Stimulated activated memory B cell treated with anti-CD40 and anti-IgM and Interleukin-4, amounts not matched to agents 10 μg/mL and 1 μg/mL and 100 μg/mL, for 72 hours (primary cell): Measurements from ENCODE around the gene GRHPR.
"Not testable (repeated sequence)": the region's sequence is repeated elsewhere in the genome, so short reads cannot be mapped to it uniquely, and the experiment has no call there.

ENCODE experiments used
- ATAC-seq: fragments of 150-1000 bp; cut with Tn5 transposase; 2 replicates; pipeline ENCODE4 v1.10.0; 2021
- H3K27ac Mint-ChIP-seq: one replicate; pipeline ENCODE4 v1.8.0; 2022; ENCODE audit warnings: mild to moderate bottlenecking, mixed read lengths
- H3K27me3 Mint-ChIP-seq: one replicate; pipeline ENCODE4 v1.8.0; 2022; ENCODE audit warnings: mixed read lengths
- H3K36me3 Mint-ChIP-seq: one replicate; pipeline ENCODE4 v1.8.0; 2022; ENCODE audit warnings: mixed read lengths
- H3K4me1 Mint-ChIP-seq: one replicate; pipeline ENCODE4 v1.8.0; 2022; ENCODE audit warnings: mixed read lengths
- H3K4me3 Mint-ChIP-seq: one replicate; pipeline ENCODE4 v1.8.0; 2022; ENCODE audit warnings: mild to moderate bottlenecking, moderate library complexity, mixed read lengths
- H3K9me3 Mint-ChIP-seq: one replicate; pipeline ENCODE4 v1.8.0; 2022; ENCODE audit warnings: mixed read lengths

The GRHPR gene

DNA sequence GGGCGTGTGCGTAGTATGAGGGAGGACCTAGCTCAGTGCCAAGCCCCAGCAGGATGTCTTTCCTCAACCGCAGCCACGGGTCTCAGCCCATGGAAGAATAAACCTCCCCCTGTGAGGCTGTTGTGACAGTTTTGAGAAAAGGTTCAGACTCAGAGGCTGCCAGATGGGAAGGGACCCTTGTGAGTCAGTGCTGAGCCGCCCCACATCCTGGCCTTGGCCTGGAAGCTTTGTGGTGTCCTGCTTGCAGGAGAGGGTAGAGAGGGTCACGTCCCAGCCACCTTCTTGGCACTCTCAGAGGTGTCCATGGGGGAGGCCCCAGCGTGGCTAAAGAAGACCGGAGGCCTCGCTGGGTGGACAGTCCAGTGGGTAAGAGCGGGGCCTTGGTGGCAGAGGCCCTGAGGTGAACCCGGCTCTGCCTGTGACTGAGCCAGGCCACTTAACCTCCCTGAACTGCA lies 2.8 kb downstream of the GRHPR start:
- Mint-ChIP-seq H3K27me3 (no peaks in the 10 kb centered on the region), H3K27ac (no peak overlapping the region), H3K9me3 (no peaks in the 10 kb centered on the region), H3K36me3 (peaks cover 28% of the 10 kb centered on the region), H3K4me3 (no peak overlapping the region), H3K4me1 (peaks cover 50% of the 10 kb centered on the region)
- no peak for ATAC-seq

DNA sequence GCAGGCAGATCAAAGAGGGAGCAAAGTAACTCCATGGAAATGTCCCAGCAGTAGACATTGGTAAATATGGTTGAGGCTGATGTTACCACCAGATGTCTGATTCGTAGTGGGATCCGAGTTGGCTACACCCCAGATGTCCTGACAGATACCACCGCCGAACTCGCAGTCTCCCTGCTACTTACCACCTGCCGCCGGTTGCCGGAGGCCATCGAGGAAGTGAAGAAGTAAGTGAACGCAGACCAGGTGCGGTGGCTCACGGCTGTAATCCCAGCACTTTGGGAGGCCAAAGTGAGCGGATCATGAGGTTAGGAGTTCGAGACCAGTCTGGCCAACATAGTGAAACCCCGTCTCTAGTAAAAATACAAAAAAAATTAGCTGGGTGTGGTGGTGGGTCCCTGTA lies 3.9 kb downstream of the GRHPR start:
- H3K27ac Mint-ChIP-seq, ATAC-seq, H3K9me3 Mint-ChIP-seq, H3K27me3 Mint-ChIP-seq, H3K4me3 Mint-ChIP-seq: not testable (repeated sequence)
- Mint-ChIP-seq H3K4me1 (peaks cover 57% of the 10 kb centered on the region), H3K36me3 (peaks cover 28% of the 10 kb centered on the region)

DNA sequence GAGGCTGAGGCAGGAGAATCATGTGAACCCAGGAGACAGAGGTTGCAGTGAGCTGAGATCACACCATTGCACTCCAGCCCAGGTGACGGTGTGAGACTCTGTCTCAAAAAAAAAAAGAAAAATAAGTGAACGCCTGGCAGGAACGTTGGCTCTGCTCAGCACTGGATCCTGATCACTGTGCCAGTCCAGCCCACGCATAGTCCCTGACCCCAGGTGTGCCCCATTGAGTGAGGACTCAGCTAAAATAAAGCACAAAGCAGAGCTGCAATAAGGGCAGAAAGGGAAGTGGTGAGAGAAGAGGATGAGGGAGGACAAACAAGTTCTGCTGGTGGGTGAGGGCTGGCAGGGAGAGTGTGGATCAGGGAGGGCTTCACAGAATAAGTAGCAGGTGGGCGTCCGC lies 4.3 kb downstream of the GRHPR start:
- Mint-ChIP-seq H3K4me3 (no peak overlapping the region), H3K9me3 (no peaks in the 10 kb centered on the region), H3K27me3 (no peaks in the 10 kb centered on the region), H3K27ac (no peak overlapping the region), H3K4me1 (peaks cover 59% of the 10 kb centered on the region), H3K36me3 (peaks cover 28% of the 10 kb centered on the region)
- no peak for ATAC-seq

DNA sequence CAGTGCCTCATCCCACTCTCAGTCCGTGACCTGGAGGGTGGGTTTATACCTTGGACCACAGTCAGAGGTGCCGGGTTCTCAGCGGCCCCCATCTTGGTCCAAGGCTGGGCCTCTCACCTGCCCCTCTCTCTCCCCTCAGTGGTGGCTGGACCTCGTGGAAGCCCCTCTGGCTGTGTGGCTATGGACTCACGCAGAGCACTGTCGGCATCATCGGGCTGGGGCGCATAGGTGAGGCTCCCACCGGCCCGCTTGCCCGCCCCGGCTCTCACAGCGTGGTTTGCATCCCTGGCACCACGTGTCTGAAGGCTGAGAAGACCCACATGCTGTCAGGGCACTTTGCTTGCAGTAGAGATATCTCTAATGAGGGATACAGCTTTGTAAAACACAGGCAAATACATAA lies 5.8 kb downstream of the GRHPR start:
- Mint-ChIP-seq H3K36me3 (peaks cover 36% of the 10 kb centered on the region), H3K27ac (no peak overlapping the region), H3K9me3 (no peaks in the 10 kb centered on the region), H3K27me3 (no peaks in the 10 kb centered on the region), H3K4me1 (peaks cover 57% of the 10 kb centered on the region), H3K4me3 (no peak overlapping the region)
- ATAC-seq = no peak

DNA sequence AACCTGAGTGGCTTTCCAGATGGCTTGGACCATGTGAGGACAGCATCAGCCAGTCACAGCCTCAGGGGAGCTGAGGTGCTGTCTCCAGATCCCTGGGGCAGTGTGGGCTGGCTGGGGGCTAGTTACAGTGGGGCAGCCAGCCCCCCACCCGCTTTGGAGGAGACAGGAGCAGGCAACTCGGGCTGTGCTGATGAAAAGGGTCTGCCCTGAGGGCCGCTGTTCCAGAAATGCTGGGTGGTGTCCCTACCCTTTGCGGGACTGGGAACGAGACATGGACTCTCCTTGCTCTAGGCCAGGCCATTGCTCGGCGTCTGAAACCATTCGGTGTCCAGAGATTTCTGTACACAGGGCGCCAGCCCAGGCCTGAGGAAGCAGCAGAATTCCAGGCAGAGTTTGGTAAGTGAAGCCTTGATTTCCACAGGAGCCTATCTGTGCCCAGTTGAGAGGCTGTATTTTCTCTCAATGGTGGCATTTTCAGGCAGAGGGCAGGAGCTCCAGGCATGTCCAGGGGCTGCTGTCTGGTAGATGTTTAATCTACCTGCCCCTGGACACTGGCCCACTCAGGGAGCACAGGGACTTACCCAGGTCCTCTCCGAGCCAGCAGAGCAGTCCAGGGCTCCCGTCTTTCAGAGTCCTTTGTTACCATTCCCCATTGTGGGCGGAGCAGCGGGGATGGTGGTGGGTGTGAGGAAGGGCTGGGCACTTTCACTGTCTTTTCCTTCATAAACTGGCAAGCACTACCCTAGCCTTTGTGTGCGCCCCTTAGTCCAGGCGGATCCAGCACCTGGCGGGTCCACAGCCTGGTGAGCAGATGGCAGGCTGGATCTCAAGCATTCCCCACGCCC lies 7.2 kb downstream of the GRHPR start:
- ATAC-seq = no peak
- H3K27ac Mint-ChIP-seq = no peak overlapping the region
- H3K4me1 Mint-ChIP-seq = peaks cover 46% of the 10 kb centered on the region
- H3K4me3 Mint-ChIP-seq = no peak overlapping the region
- peaks cover 45% of the 10 kb centered on the region for H3K36me3 Mint-ChIP-seq
- no peaks in the 10 kb centered on the region for H3K9me3 Mint-ChIP-seq
- H3K27me3 Mint-ChIP-seq = no peaks in the 10 kb centered on the region

DNA sequence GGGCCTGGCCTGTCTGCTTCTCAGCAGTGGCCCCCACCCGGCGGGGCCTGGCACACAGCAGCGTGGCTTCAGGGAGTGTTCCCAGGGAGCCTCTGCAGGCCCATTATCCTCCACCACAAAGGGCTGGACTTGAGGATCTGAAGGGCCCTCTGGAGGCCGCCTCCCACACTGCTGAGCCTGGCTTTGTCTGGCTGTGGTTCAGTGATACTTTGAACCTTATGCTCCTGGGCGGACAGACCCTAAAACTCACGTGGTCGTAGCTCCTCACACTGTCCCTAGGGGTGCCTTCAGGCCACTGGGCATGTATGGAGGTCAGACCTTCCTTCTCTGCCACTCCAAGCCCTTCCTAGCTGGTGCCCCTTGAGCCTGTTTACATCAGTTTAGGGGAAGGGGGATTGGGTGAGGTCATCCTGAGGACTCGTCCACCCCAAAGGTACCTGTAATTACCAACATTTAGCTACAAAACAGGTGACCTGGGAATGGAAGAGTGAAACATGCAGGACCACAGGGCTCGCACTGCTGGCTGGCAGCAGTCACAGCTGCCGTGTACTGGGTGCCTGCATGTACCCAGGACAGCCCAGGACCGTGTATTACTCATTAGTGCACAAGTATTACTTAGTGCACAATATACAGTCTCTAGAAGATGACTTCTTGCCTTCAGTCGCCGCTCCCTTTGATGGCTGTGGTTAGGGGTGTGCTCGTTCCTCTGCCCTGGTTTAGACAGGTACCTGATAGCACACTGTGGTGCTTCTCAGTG lies 8.5 kb downstream of the GRHPR start:
- H3K4me3 Mint-ChIP-seq = no peak overlapping the region

DNA sequence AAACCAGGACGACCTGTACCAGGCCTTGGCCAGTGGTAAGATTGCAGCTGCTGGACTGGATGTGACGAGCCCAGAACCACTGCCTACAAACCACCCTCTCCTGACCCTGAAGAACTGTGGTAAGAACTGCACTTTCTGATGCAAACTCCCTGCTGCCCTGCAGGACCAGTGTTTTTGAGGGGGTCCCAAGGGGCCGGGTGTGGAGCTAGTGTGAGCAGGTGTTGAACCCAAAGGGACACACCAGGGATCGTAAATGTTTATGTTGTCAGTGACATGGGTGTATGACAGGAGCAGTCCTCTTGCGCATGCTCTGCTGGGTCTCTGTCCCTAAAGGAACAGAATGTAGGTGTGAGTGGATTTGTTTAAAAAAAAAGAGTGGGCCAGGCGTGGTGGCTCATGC lies 9.5 kb downstream of the GRHPR start:
- Mint-ChIP-seq H3K4me1 (peaks cover 31% of the 10 kb centered on the region), H3K27me3 (no peaks in the 10 kb centered on the region), H3K9me3 (no peaks in the 10 kb centered on the region), H3K27ac (peak overlapping the region; percentile 78), H3K4me3 (no peak overlapping the region), H3K36me3 (peaks cover 44% of the 10 kb centered on the region)
- peak; percentile 35 for ATAC-seq

More for the DNA sequence above, 8.5 kb downstream of the GRHPR start:
- no peaks in the 10 kb centered on the region for H3K9me3 Mint-ChIP-seq
- peaks cover 44% of the 10 kb centered on the region for H3K36me3 Mint-ChIP-seq
- H3K27ac Mint-ChIP-seq = peak overlapping the region; percentile 78
- H3K4me1 Mint-ChIP-seq = peaks cover 32% of the 10 kb centered on the region
- H3K27me3 Mint-ChIP-seq = no peaks in the 10 kb centered on the region
- no peak for ATAC-seq

DNA sequence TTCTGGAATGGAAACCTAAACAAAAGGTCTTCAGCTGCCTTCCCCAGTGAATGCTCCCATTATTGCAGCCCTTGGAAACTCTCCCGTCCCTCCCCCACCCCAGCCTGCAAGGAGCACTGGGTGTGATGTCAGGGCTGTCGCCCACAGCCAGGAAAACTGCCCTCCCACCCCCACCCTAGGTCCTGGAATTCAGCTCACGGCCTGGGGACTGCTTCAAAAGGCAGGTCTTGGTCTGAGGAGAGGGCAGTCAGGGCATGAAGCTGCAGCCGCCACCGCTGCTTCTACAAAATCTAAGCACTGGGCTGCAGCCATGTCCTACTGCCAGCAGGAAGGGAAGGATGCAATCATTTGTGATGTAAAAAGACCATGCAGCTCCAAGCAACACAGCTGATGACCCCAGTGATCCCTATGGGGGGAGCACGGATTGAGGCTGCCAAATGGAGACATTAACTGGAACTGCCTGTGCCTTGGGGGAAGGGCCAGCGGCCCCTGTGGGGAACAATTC lies 11.4 kb downstream of the GRHPR start:
- H3K36me3 Mint-ChIP-seq = peaks cover 44% of the 10 kb centered on the region
- H3K4me3 Mint-ChIP-seq = no peak overlapping the region
- no peaks in the 10 kb centered on the region for H3K9me3 Mint-ChIP-seq
- no peaks in the 10 kb centered on the region for H3K27me3 Mint-ChIP-seq
- no peak for ATAC-seq
- peaks cover 25% of the 10 kb centered on the region for H3K4me1 Mint-ChIP-seq
- H3K27ac Mint-ChIP-seq = no peak overlapping the region

DNA sequence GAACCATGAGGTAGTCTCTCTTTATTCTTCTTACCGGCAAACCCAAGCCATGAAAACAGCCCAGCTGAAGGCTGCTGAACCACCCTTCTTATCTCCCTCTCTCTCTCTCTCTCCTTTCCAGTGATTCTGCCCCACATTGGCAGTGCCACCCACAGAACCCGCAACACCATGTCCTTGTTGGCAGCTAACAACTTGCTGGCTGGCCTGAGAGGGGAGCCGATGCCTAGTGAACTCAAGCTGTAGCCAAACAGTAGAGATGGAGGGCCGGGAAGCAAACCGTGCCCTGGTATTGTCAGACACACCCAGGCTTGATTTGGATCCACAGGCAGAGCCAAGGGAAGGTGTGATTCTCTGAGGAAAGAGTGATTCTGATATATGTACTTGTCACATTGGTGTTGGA lies 14.0 kb downstream of the GRHPR start:
- Mint-ChIP-seq H3K4me3 (no peak overlapping the region), H3K27me3 (no peaks in the 10 kb centered on the region), H3K9me3 (no peaks in the 10 kb centered on the region), H3K36me3 (peaks cover 55% of the 10 kb centered on the region), H3K4me1 (peaks cover 19% of the 10 kb centered on the region), H3K27ac (no peak overlapping the region)
- no peak for ATAC-seq

DNA sequence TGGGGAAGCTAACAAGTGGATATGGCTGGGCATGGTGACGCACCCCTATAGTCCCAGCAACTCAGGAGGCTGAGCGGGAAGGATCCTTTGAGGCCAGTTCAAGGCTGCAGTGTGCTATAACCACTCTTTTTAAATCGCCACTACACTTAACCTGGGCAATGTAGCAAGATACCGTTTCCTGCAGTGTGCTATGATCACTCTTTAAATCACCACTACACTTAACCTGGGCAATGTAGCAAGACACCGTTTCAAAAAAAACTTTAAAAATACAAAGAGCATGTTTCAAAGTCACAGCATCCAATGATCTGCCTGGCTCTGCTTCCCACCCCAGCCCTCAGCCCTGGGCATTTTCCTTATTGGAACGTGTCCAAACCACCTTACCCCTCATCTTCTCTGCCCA lies 14.5 kb downstream of the GRHPR start:
- Mint-ChIP-seq H3K27ac (no peak overlapping the region), H3K36me3 (peaks cover 59% of the 10 kb centered on the region)
- no peak for ATAC-seq

DNA sequence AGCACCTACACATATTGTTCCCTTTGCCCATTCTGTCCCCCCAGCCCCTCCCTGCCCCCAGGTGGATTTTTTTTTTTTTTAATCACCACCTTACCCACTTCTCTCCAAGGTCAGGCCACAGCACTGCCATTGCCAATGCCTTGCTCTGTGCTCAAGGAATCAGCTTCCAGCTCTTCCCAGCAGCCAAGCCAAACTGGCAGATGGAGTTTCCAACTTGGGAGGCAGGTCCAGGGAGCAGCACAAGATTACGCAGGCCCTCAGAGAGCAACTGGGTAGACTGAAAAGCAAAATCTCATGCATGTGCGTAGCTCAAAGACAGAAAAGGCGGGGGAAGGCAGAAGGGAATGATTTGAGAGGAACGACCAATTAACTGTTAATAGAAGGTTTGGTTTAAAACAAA lies 15.1 kb downstream of the GRHPR start:
- Mint-ChIP-seq H3K27ac (no peak overlapping the region), H3K4me3 (no peak overlapping the region), H3K9me3 (no peaks in the 10 kb centered on the region), H3K4me1 (peaks cover 13% of the 10 kb centered on the region), H3K36me3 (peaks cover 63% of the 10 kb centered on the region), H3K27me3 (no peaks in the 10 kb centered on the region)
- ATAC-seq = no peak

More for the DNA sequence above, 14.5 kb downstream of the GRHPR start:
- Mint-ChIP-seq H3K4me3 (no peak overlapping the region), H3K9me3 (no peaks in the 10 kb centered on the region), H3K27me3 (no peaks in the 10 kb centered on the region), H3K4me1 (peaks cover 19% of the 10 kb centered on the region)

DNA sequence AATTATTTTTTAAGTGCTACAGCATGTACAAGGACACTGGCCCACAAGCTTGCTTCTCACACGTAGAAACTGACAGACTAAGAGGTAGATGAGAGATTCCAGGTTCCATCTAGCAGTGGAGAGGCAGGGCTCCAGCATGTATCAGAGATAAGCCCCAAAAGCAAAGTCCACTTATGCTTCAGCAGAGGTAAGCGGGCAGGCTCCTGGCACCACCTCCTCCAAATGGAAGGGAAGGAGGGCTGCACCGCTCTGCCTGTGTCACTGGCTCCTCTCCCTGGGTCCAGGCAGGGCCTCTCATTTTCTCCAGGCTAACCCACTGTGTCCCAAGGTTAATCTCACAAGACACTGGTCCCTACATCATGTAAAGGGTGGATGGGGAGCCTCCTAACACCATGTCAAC lies 15.9 kb downstream of the GRHPR start:
- Mint-ChIP-seq H3K4me3 (no peak overlapping the region), H3K9me3 (no peaks in the 10 kb centered on the region), H3K36me3 (peaks cover 56% of the 10 kb centered on the region), H3K27me3 (no peaks in the 10 kb centered on the region), H3K4me1 (peaks cover 7% of the 10 kb centered on the region), H3K27ac (no peak overlapping the region)
- ATAC-seq = no peak

DNA sequence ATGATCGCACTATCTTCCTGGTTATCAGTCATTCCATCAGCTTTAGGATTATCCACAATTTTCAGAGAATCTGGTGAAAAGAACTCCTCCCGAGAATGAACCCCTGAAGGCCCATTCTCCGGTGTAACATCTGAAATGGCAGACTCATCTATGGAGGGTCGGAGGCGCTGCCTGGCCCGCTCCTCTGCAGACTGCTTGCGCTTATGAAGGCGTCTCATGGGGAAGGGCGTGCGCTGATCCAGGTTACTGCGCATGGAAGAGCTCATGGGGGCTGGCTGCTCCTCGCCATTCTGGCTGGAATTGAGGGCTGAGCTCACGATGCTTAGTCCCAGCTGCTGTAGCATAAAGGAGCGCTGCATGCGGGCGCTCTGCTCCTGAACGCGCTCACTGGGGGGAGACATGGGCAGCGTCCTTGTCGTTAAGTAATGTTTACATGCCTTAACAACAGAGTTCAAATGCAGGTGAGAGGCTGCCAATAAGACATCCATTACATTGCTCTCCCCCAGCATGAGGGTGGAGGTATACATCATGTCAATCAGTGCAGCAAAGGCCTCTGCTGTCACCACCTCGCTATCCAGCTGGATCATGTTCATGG lies 19.4 kb downstream of the GRHPR start:
- Mint-ChIP-seq H3K4me1 (peaks cover 28% of the 10 kb centered on the region), H3K36me3 (peaks cover 56% of the 10 kb centered on the region), H3K27ac (no peak overlapping the region), H3K4me3 (no peak overlapping the region), H3K27me3 (no peaks in the 10 kb centered on the region), H3K9me3 (no peaks in the 10 kb centered on the region)
- ATAC-seq = no peak

DNA sequence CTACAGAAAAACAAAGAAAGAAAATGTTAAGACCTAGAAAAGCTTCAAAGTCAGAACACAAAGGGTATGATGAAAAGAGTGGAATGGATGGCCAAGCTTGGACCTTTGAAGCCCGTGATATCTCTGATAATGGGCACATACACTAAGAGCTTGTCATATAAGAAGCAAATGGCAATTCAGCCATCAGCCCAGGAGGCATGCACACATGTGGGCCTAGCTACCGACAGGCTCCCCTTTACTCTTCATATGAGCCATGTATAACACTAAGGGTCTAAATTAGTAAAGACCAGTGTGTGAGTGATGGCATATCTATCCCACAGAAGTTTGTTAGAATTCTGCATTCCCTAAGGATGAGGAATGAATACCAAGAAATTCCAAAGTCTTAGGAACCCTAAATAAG lies 20.1 kb downstream of the GRHPR start:
- no peaks in the 10 kb centered on the region for H3K9me3 Mint-ChIP-seq
- H3K4me3 Mint-ChIP-seq = no peak overlapping the region
- ATAC-seq = no peak
- H3K27me3 Mint-ChIP-seq = no peaks in the 10 kb centered on the region
- H3K36me3 Mint-ChIP-seq = peaks cover 52% of the 10 kb centered on the region
- H3K27ac Mint-ChIP-seq = no peak overlapping the region
- H3K4me1 Mint-ChIP-seq = peaks cover 31% of the 10 kb centered on the region

DNA sequence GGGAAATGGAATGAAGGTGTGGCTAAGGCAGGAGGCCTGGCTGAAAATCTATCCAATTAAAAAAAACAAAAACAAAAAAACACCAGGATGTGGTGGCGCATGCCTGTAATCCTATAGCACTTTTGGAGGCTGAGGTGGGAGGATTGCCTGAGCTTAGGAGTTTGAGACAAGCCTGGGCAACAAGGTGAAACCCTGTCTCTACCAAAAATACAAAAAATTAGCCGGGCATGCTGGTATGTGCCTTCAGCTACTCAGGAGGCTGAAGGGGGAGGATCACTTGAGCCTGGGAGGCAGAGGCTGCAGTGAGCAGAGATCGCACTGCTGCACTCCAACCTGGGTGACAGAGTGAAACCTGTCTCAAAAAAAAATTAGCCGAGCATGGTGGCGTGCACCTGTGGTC lies 21.1 kb downstream of the GRHPR start:
- Mint-ChIP-seq H3K4me3 (no peak overlapping the region), H3K36me3 (peaks cover 49% of the 10 kb centered on the region), H3K27me3 (no peaks in the 10 kb centered on the region), H3K9me3 (no peaks in the 10 kb centered on the region), H3K27ac (no peak overlapping the region), H3K4me1 (peaks cover 31% of the 10 kb centered on the region)
- ATAC-seq = no peak
